Measurements from ENCODE around the gene CFAP97D1. TPM values are rescaled to one million over a fixed set of nuclear protein-coding genes. Genes with fewer than 3 reads are reported as not detected.
A peak's percentile ranks its signal among the peaks of the same experiment; 100 is the strongest.

Gene CFAP97D1
- total and polyA plus RNA-seq, 7 experiments from 2014 or later: not detected

DNA sequence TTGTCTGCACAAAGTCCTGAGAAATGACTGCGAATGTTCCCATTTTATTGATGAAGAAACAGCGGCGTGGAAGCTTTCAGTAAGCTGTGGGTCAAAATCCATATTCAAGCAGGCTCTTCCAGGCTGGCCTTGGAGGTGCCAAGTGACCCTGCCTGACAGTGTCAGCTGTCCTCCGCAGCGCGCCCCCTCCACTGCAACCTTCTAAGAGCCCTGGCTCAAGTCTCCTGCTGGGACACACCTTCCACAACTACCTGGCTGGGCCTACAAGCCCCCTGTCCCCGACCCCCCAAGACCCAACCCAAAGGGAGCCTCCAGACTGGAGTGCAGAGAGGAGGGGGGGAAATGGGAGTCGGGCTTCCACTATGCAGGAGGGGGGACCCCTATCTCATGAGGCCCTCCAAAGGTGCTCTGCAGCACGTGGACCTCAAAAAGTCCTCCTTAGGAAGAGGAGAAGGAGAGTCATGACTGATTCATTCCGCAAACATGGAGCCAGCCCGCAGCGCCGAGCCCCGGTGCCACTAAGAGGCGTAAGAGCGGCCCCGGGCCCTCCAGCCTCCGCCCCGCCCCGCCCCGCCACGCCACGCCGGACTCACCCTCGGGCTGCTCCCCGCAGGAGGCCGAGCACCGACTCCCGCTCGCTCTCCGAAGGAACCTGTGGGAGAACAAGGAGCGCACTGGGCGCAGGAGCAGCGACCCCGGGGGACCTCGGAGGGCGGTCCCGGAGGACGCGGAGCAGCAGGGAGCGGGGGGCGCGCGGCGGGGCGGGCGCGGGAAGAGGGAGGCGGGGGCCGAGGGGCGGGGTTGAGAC lies 52.1 kb downstream of the CFAP97D1 start:
- POLR2A ChIA-PET: no interaction called here
- Mint-ChIP-seq H3K27ac (peak overlapping the region in 1 of 9 donors; percentile 41), H3K36me3 (peaks cover 0 to 4% (median 0%) of the 10 kb centered on the region in 5 donors), H3K9me3 (peaks cover 0 to 4% (median 0%) of the 10 kb centered on the region in 11 donors), H3K4me3 (peak overlapping the region; percentile 69 to 91 (median 80)), H3K27me3 (peaks cover 14 to 63% (median 23%) of the 10 kb centered on the region in 5 donors), H3K4me1 (peaks cover 9 to 30% (median 14%) of the 10 kb centered on the region in 7 donors)
- H3K27ac ChIP-seq (ENCODE audit: low read depth, low read length): no peak overlapping the region
- no peak for DNase-seq
- H3K4me3 ChIP-seq (ENCODE audit: low read length): no peak overlapping the region
- peak; percentile 39 for ATAC-seq
- H3K36me3 ChIP-seq (ENCODE audit: control insufficient read depth in 2 of 3, insufficient read depth in 3 of 3, low read length in 3 of 3): no peaks in the 10 kb centered on the region
- H3K9me3 ChIP-seq (ENCODE audit: control insufficient read depth in 2 of 3, low read length in 3 of 3): no peaks in the 10 kb centered on the region
- H3K27me3 ChIP-seq (ENCODE audit: control insufficient read depth in 2 of 2, insufficient read depth in 2 of 2, low read length in 2 of 2): peaks cover 10 to 13% of the 10 kb centered on the region in 2 donors
- intact Hi-C loops (cut with micrococcal nuclease): loop anchor here in 1 of 2 donors (5.0 kb wide), 1 partner anchor 55 kb away; the partner anchor contains the start of gene DUSP3
- CTCF ChIA-PET: interaction anchor here (1.0 kb wide), 1 partner anchor 14 kb away, joined by 3 read pairs; no protein-coding TSS in a partner anchor
- H3K4me1 ChIP-seq (ENCODE audit: control insufficient read depth in 2 of 2, insufficient read depth in 2 of 2, low read length in 2 of 2): peaks cover 5 to 8% of the 10 kb centered on the region in 2 donors

DNA sequence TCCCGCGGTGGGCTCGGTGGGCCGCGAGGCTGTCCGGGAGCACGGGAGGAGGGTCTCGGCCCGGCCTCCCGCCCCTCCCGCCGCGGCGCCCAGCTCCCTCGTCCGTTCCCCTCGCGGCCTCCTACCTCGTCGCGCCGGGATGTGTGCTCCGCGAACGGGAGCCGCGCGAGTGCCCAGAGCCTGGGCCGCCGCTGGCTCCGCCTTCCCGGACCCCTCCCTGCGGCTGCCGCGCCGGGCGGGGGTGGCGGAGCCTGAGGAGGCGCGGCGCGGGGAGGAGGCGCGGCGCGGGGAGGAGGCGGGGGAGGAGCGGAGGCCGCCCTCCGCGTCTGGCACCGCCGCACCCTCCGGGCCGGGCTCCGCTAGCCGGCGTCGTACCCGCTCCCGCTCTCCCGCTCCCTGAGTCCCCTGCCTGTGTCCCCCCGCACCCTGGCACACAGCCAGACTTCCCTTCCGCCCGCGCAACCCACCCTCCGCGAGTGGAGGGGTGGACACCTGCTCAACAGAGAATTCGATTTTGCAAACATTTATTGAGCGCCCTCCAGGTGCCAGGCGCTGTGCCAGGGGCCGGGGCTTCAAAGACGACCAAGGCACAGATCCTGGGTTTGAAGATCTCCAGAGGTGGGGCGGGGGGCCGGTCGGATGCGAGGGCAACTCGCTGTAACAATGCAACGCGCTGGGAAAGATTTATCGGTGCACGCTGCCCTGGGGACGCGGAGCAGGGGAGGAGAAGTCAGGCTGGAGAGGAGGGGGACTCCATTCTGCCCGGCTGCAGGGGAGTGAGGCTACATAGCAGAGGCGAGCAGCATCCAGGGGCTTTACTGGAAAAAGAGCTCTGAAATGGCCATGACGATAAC lies 53.0 kb downstream of the CFAP97D1 start, which contains the start of gene MPP3:
MPP3 (minus strand) TSS at position 171 of the 854 bp plus-strand sequence. CDS start 1,240 bp downstream, outside the sequence.
- intact Hi-C loops (cut with micrococcal nuclease): loop anchor here in 1 of 2 donors (5.0 kb wide), 1 partner anchor 56 kb away; the partner anchor contains the start of gene DUSP3
- POLR2A ChIA-PET: no interaction called here

DNA sequence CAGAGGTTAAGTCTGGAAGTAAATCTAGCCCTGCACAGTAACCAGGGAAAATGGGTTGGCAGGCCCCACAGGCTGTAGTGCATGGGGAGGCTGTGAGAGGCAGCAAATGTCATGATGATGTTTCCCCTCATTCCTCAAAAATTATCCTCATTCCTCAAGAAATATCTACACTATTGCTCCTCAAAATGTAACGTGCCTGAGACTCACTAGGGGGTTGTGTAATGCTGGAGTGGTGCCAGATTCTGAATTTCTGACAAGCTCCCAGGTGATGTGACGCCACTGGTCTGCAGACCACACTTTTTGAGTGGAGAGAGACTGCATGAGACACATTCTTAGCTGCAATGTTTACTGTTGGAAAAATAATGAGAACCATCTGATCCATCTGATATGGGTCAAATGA lies 53.9 kb downstream of the CFAP97D1 start:
- intact Hi-C loops (cut with micrococcal nuclease): loop anchor here in 1 of 2 donors (5.0 kb wide), 1 partner anchor 57 kb away; the partner anchor contains the start of gene DUSP3
- H3K27ac Mint-ChIP-seq: peak overlapping the region in 1 of 9 donors; percentile 0
- ChIA-PET CTCF (interaction anchor here (1.0 kb wide), 1 partner anchor 12 kb away, joined by 3 read pairs; the partner anchor contains the start of gene CD300LG), POLR2A (interaction anchor here (0.7 kb wide), 1 partner anchor 126 kb away, joined by 3 read pairs; no protein-coding TSS in a partner anchor)
- Histone ChIP-seq H3K36me3 (ENCODE audit: control insufficient read depth in 2 of 3, insufficient read depth in 3 of 3, low read length in 3 of 3) (no peaks in the 10 kb centered on the region), H3K9me3 (ENCODE audit: control insufficient read depth in 2 of 3, low read length in 3 of 3) (no peaks in the 10 kb centered on the region), H3K4me1 (ENCODE audit: control insufficient read depth in 2 of 2, insufficient read depth in 2 of 2, low read length in 2 of 2) (peaks cover 5 to 8% of the 10 kb centered on the region in 2 donors), H3K27me3 (ENCODE audit: control insufficient read depth in 2 of 2, insufficient read depth in 2 of 2, low read length in 2 of 2) (peaks cover 10 to 13% of the 10 kb centered on the region in 2 donors), H3K4me3 (ENCODE audit: low read length) (no peak overlapping the region), H3K27ac (ENCODE audit: low read depth, low read length) (no peak overlapping the region)
- ATAC-seq (no peak), DNase-seq (no peak)
- H3K27me3 Mint-ChIP-seq: peaks cover 15 to 66% (median 23%) of the 10 kb centered on the region in 5 donors
- H3K4me3 Mint-ChIP-seq: peak overlapping the region in 9 of 10 donors; percentile 66 to 91 (median 84)
- H3K4me1 Mint-ChIP-seq: peaks cover 9 to 30% (median 14%) of the 10 kb centered on the region in 7 donors
- peaks cover 0 to 4% (median 0%) of the 10 kb centered on the region in 11 donors for H3K9me3 Mint-ChIP-seq
- H3K36me3 Mint-ChIP-seq: peaks cover 0 to 4% (median 0%) of the 10 kb centered on the region in 5 donors

More for the DNA sequence above, 53.0 kb downstream of the CFAP97D1 start, which contains the start of gene MPP3:
- Mint-ChIP-seq H3K4me3 (peak within 1 kb of the TSS; percentile 78 to 91 (median 84)), H3K4me1 (peaks cover 9 to 30% (median 14%) of the 10 kb centered on the region in 7 donors), H3K27me3 (peaks cover 15 to 66% (median 23%) of the 10 kb centered on the region in 5 donors), H3K9me3 (peaks cover 0 to 4% (median 0%) of the 10 kb centered on the region in 11 donors), H3K36me3 (peaks cover 0 to 4% (median 0%) of the 10 kb centered on the region in 5 donors), H3K27ac (peak within 1 kb of the TSS in 2 of 9 donors; percentile 41 to 61)
- H3K27ac ChIP-seq (ENCODE audit: low read depth, low read length): no peak within 1 kb of the TSS
- DNase-seq: peak; percentile 14 to 53 (median 45)
- H3K4me3 ChIP-seq (ENCODE audit: low read length): peak within 1 kb of the TSS; percentile 52
- H3K9me3 ChIP-seq (ENCODE audit: control insufficient read depth in 2 of 3, low read length in 3 of 3): no peaks in the 10 kb centered on the region
- peak; percentile 94 for ATAC-seq
- CTCF ChIA-PET: interaction anchor here (1.0 kb wide), 1 partner anchor 13 kb away, joined by 3 read pairs; no protein-coding TSS in a partner anchor
- peaks cover 10 to 13% of the 10 kb centered on the region in 2 donors for H3K27me3 ChIP-seq (ENCODE audit: control insufficient read depth in 2 of 2, insufficient read depth in 2 of 2, low read length in 2 of 2)
- H3K4me1 ChIP-seq (ENCODE audit: control insufficient read depth in 2 of 2, insufficient read depth in 2 of 2, low read length in 2 of 2): peaks cover 5 to 8% of the 10 kb centered on the region in 2 donors
- H3K36me3 ChIP-seq (ENCODE audit: control insufficient read depth in 2 of 3, insufficient read depth in 3 of 3, low read length in 3 of 3): no peaks in the 10 kb centered on the region

Other genes starting within 250 kb of the CFAP97D1 start
- gene ETV4, start 234.1 kb upstream of the CFAP97D1 start, total RNA-seq: under 1 TPM in 1 of 5 experiments, not detected in 4; 0.85 TPM
- gene ETV4, start 234.1 kb upstream of the CFAP97D1 start, polyA plus RNA-seq: not detected
- 1 to 10 TPM in 1 of 5 experiments, under 1 TPM in 4; 0.37 to 2.5 (median 0.54) TPM for gene MEOX1, start 118.5 kb upstream of the CFAP97D1 start, total RNA-seq
- 1 to 10 TPM in 1 of 2 donors, under 1 TPM in 1; 0.40 to 1.5 TPM for gene MEOX1, start 118.5 kb upstream of the CFAP97D1 start, polyA plus RNA-seq
- gene SOST, start 21.6 kb upstream of the CFAP97D1 start, total RNA-seq: not detected
- gene SOST, start 21.6 kb upstream of the CFAP97D1 start, polyA plus RNA-seq: not detected
- gene DUSP3, start 1.5 kb upstream of the CFAP97D1 start, total RNA-seq: 10 to 100 TPM in 3 of 5 experiments, 1 to 10 TPM in 2; 8.5 to 31.0 (median 11.0) TPM
- gene DUSP3, start 1.5 kb upstream of the CFAP97D1 start, polyA plus RNA-seq: 1 to 10 TPM; 5.4 to 6.1 TPM
- 1 to 10 TPM in 1 of 5 experiments, under 1 TPM in 1, not detected in 3; 0.32 to 1.4 TPM for gene MPP3, start 52.7 kb downstream of the CFAP97D1 start, total RNA-seq
- gene MPP3, start 52.7 kb downstream of the CFAP97D1 start, polyA plus RNA-seq: not detected
- not detected for gene CD300LG, start 66.7 kb downstream of the CFAP97D1 start, total RNA-seq
- not detected for gene CD300LG, start 66.7 kb downstream of the CFAP97D1 start, polyA plus RNA-seq
- gene MPP2, start 127.1 kb downstream of the CFAP97D1 start, total RNA-seq: 1 to 10 TPM in 4 of 5 experiments, under 1 TPM in 1; 0.24 to 9.3 (median 3.7) TPM
- gene MPP2, start 127.1 kb downstream of the CFAP97D1 start, polyA plus RNA-seq: 1 to 10 TPM; 1.3 to 2.2 TPM
- not detected for gene PPY, start 162.0 kb downstream of the CFAP97D1 start, total RNA-seq
- gene PPY, start 162.0 kb downstream of the CFAP97D1 start, polyA plus RNA-seq: not detected
- gene PYY, start 173.5 kb downstream of the CFAP97D1 start, total RNA-seq: not detected
- gene PYY, start 173.5 kb downstream of the CFAP97D1 start, polyA plus RNA-seq: not detected
- gene NAGS, start 224.2 kb downstream of the CFAP97D1 start, total RNA-seq: 1 to 10 TPM in 2 of 5 experiments, under 1 TPM in 3; 0.19 to 1.9 (median 0.20) TPM
- 1 to 10 TPM in 1 of 2 donors, under 1 TPM in 1; 0.41 to 2.6 TPM for gene NAGS, start 224.2 kb downstream of the CFAP97D1 start, polyA plus RNA-seq
- gene TMEM101, start 234.5 kb downstream of the CFAP97D1 start, total RNA-seq: 10 to 100 TPM; 12.1 to 32.0 (median 30.5) TPM
- 10 to 100 TPM; 33.8 to 36.0 TPM for gene TMEM101, start 234.5 kb downstream of the CFAP97D1 start, polyA plus RNA-seq